Inflammatory macrophage (primary cell): ENCODE results near the gene EXOC1.
"Not testable (repeated sequence)": the region's sequence is repeated elsewhere in the genome, so short reads cannot be mapped to it uniquely, and the experiment has no call there.

Experiments
- DNase-seq, 2 donors: peaks; one replicate each; pipeline ENCODE4 v3.0.0-alpha.2; 2020 to 2022

EXOC1 gene

GRCh38 chr4:55907469-55907868, 54.0 kb downstream of the EXOC1 start:
- DNase-seq, result no peak

- DNase-seq, result no peak
These were observed 56.7 kb downstream of the EXOC1 start for GRCh38 chr4:55910140-55910539.

DNA sequence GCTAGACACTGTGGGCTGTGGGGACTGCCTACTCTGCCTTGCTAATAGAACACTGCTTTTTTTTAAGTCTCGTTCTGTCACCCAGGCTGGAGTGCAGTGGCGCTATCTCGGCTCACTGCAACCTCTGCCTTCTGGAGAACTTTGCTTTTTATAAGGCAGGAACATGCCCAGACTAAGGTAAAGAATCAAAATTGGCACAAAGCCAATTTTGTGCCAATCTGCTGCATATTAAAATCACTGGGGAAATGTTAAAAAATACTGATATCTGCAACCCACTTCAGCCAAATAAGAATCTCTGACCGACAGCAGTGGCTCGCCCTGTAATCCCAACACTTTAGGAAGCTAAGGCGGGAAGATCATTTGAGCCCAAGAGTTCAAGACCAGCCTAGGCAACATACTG, 58.8 kb downstream of the EXOC1 start:
- no peak for DNase-seq

DNA sequence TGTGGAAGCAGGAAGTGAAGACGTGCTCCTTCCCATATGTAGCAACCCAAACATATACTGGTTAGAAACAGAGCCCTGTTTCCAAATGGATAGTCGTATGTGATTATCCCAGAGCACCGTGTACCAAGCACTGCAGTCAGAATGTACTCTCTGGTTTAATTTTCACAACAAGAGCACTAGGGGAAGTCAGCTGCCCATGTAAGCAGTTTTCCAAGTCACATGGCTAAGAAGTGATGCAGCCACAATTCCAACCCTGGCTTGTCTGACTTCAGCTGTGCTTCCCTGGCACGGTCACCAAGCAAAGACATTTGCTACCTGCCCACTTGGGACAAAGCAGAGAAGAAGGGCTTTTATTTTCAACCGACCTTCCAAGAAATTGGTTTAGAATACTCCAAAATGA, 67.1 kb downstream of the EXOC1 start:
- DNase-seq, result peak; percentile 26 to 37

GRCh38 chr4:55921093-55921492, 67.6 kb downstream of the EXOC1 start:
- DNase-seq, result no peak

GRCh38 chr4:55925241-55925640, 71.8 kb downstream of the EXOC1 start:
- no peak for DNase-seq

DNA sequence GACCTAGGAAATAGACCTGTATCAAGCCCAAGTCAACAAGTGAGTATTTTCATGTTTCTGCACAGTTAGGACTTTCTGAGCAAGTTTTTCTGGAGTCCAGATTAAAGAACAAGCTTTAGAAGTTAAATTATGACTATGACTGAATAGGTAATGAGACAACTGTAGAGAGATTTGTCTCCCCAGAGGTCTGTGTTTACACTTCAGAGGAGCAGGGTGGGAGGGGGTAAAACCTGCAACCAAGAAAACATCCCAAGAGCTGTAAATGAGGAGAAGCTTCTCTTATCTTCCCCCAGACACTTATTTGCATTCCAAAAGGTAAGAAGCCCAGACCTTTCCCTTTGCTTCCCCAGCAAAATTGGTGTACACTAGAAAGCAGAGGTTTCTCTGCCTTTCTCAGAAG, 73.2 kb downstream of the EXOC1 start:
- no peak for DNase-seq

DNA sequence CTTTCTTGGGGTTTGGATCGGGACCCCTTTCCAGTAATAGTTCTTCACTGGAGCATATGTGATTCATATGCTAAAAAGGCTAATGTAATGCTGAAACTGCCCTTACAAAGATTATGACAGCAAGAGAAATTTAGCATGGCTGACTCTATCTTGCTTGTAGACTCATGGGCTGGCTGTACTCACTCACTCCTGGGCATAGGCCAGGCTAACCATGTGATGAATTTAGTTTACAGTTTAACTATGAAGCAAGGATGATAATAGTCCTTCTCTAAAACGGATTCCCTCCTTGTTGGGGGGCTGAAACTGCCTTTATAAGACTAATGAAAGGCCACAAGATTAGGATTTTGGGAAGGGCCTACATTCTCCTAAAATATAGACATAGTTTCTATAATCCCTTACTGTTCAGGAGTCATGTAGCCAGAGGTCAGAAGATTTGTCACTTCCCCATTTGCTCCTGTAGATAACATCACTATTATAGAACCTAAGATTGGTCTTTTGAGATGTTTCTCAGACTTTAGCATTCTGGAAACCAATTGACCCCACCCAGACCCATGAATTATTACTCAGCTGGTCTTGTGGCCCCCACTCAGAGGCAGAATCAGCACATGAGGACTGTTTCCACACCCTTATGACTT, 74.5 kb downstream of the EXOC1 start:
- DNase-seq, result no peak

- DNase-seq, result no peak
These were observed 75.4 kb downstream of the EXOC1 start for GRCh38 chr4:55928846-55929245.

DNA sequence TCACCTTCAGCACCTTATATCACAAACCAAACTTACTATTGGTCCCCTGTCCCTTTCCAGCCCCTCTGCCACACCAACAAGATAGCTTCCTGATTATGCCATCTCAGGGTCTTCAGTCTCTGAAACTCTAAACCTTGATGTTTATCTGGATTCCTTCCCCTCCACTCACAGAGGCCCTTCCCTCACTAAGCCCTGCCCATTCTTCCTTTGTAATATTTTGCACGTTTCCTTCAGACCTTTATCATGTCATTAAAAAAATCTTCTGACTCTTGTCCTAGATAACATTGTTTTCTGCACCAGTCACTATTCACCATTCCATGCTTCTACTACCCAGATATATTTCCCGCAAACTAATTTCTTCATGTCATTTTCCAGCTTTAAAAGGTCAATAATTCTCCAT, 77.6 kb downstream of the EXOC1 start:
- DNase-seq, result no peak

GRCh38 chr4:55931833-55932232, 78.4 kb downstream of the EXOC1 start:
- no peak for DNase-seq

GRCh38 chr4:55932511-55932910, 79.1 kb downstream of the EXOC1 start:
- no peak for DNase-seq

GRCh38 chr4:55933611-55934010, 80.2 kb downstream of the EXOC1 start:
- no peak for DNase-seq

DNA sequence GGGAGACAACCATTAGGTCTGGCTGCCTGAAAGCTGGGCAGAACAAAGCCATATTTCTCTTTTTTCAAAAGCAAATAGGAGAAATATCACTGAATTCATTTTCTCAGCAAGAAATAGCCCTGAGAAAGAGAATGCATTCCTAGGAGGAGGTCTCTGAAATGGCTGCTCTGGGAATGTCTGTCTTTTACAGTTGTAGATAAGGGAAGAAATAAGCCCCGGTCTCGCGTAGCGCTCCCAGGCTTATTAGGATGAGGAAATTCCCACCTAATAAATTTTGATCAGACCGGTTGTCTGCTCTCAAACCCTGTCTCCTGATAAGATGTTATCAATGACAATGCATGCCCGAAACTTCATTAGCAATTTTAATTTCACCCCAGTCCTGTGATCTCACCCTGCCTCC, 82.5 kb downstream of the EXOC1 start:
- DNase-seq, result not testable (repeated sequence)

GRCh38 chr4:55938481-55938880, 85.0 kb downstream of the EXOC1 start:
- no peak for DNase-seq

GRCh38 chr4:55939421-55939820, 86.0 kb downstream of the EXOC1 start:
- DNase-seq, result no peak

- no peak for DNase-seq
These were observed 88.5 kb downstream of the EXOC1 start for GRCh38 chr4:55941881-55942396.

- DNase-seq, result peak; percentile 81 to 90
These were observed 93.9 kb downstream of the EXOC1 start for GRCh38 chr4:55947254-55947882.

GRCh38 chr4:55947912-55948725, 94.7 kb downstream of the EXOC1 start:
- peak; percentile 72 to 75 for DNase-seq

- peak; percentile 95 for DNase-seq
These were observed 95.5 kb downstream of the EXOC1 start, which contains the start of gene CEP135 for GRCh38 chr4:55948726-55949481. Gene CEP135 (plus strand): TSS chr4:55948945. CDS start chr4:55952131, 3,186 bp downstream.

GRCh38 chr4:55949482-55949802, 96.0 kb downstream of the EXOC1 start:
- no peak for DNase-seq

- DNase-seq, result no peak
These were observed 97.9 kb downstream of the EXOC1 start for GRCh38 chr4:55951191-55951922.
